Neural progenitor cell (in vitro differentiated cells): Measurements from ENCODE around the gene IGFLR1.

Source experiments
- CTCF ChIP-seq: fragments of 200-600 bp; sonication (generic); IDR thresholded peaks from 2 replicates; pipeline ENCODE4 v1.5.1; 2017; ENCODE audit warnings: antibody characterized with exemption, mild to moderate bottlenecking
- EZH2 ChIP-seq: fragments of 200-600 bp; sonication (generic); IDR thresholded peaks from 2 replicates; pipeline ENCODE4 v1.6.1; 2017; ENCODE audit warnings: antibody characterized with exemption, mild to moderate bottlenecking, moderate library complexity
- EZH2phosphoT487 ChIP-seq: fragments of 200-600 bp; sonication (generic); IDR thresholded peaks from 2 replicates; pipeline ENCODE4 v1.6.1; 2017; ENCODE audit warnings: antibody characterized with exemption

GRCh38 chr19:35775046-35775297 is 32.7 kb upstream of the IGFLR1 start:
- no peak for TF ChIP-seq CTCF
- no peak for TF ChIP-seq EZH2phosphoT487
- TF ChIP-seq EZH2 = no peak
